ENCODE measurements around the gene DLGAP5.

DNA sequence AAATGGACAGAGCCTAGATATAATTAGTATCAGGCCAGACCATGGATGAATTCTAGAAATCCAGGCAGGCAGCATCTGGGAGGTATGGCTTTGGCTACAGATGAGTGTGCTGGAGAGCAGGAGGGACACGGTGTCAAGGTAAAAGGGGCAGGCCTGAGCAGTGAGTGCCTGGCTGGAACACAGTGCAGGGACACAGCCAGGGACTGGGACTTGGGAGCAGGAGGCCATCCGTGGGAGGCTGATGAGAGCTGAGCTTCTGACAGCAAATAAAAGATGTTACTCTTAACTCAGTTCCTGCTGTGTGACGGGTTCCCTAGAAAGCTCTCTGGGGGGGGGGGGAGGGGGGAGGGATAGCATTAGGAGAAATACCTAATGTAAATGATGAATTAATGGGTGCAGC lies 75.9 kb downstream of the DLGAP5 start:
- no peak for TF ChIP-seq SUZ12 (IDR thresholded peaks at IDR 0.05; ENCODE audit: extremely low read depth, insufficient read depth, insufficient read length)
- TF ChIP-seq ZNF274 (IDR thresholded peaks at IDR 0.05; ENCODE audit: low read depth, low read length) = no peak
- no peak for TF ChIP-seq YY1 (IDR thresholded peaks at IDR 0.05; ENCODE audit: insufficient read depth, insufficient read length)
